ENCODE measurements around the gene EFCAB12.

Gene EFCAB12

GRCh38 chr3:129419476-129419875 is 9.0 kb downstream of the EFCAB12 start:
- 0 out of 2 replicates have a peak, but pooled peaks cover under 1% of the 10 kb centered on the region for H3K9me3 ChIP-seq (ENCODE audit: insufficient read depth, low read length)
- no peak overlapping the region for H2AFZ ChIP-seq (ENCODE audit: low read depth, low read length)
- H3K4me1 ChIP-seq (ENCODE audit: low read length) = peaks cover 9% of the 10 kb centered on the region
- H3K4me2 ChIP-seq (ENCODE audit: low read length) = no peak overlapping the region
- H4K20me1 ChIP-seq (ENCODE audit: insufficient read depth, low read length) = no peaks in the 10 kb centered on the region
- no peak overlapping the region for H3K27ac ChIP-seq (ENCODE audit: low read length)
- no peaks in the 10 kb centered on the region for H3K79me2 ChIP-seq (ENCODE audit: low read length)
- no peak overlapping the region for H3K9ac ChIP-seq (ENCODE audit: low read length)
- H3K4me3 ChIP-seq (ENCODE audit: low read length) = no peak overlapping the region
- TF ChIP-seq CTCF (IDR thresholded peaks at IDR 0.05; ENCODE audit: low read depth, low read length) = no peak
- no peak for TF ChIP-seq EZH2phosphoT487 (IDR thresholded peaks at IDR 0.05; ENCODE audit: low read depth)
- H3K27me3 ChIP-seq (ENCODE audit: low read depth, low read length) = no peaks in the 10 kb centered on the region
- H3K36me3 ChIP-seq (replicated peaks; ENCODE audit: low read depth, low read length) = peaks cover 1% of the 10 kb centered on the region

- H3K4me3 ChIP-seq (ENCODE audit: low read length) = no peak overlapping the region
- no peak overlapping the region for H2AFZ ChIP-seq (ENCODE audit: low read depth, low read length)
- TF ChIP-seq EZH2phosphoT487 (IDR thresholded peaks at IDR 0.05; ENCODE audit: low read depth) (no peak), CTCF (IDR thresholded peaks at IDR 0.05; ENCODE audit: low read depth, low read length) (no peak)
- no peaks in the 10 kb centered on the region for H4K20me1 ChIP-seq (ENCODE audit: insufficient read depth, low read length)
- H3K9ac ChIP-seq (ENCODE audit: low read length) = no peak overlapping the region
- no peaks in the 10 kb centered on the region for H3K27me3 ChIP-seq (ENCODE audit: low read depth, low read length)
- H3K79me2 ChIP-seq (ENCODE audit: low read length) = no peaks in the 10 kb centered on the region
- no peaks in the 10 kb centered on the region for H3K36me3 ChIP-seq (replicated peaks; ENCODE audit: low read depth, low read length)
- peaks cover 3% of the 10 kb centered on the region; the same call in 1 of the 2 replicates for H3K4me1 ChIP-seq (ENCODE audit: low read length)
- H3K27ac ChIP-seq (ENCODE audit: low read length) = no peak overlapping the region
- H3K9me3 ChIP-seq (ENCODE audit: insufficient read depth, low read length) = no peaks in the 10 kb centered on the region
- no peak overlapping the region for H3K4me2 ChIP-seq (ENCODE audit: low read length)
These were observed 10.1 kb downstream of the EFCAB12 start for GRCh38 chr3:129418041-129418973.

GRCh38 chr3:129417326-129417725 is 11.1 kb downstream of the EFCAB12 start:
- Histone ChIP-seq H3K27me3 (ENCODE audit: low read depth, low read length) (no peaks in the 10 kb centered on the region), H3K79me2 (ENCODE audit: low read length) (no peaks in the 10 kb centered on the region), H4K20me1 (ENCODE audit: insufficient read depth, low read length) (no peaks in the 10 kb centered on the region), H3K4me2 (ENCODE audit: low read length) (no peak overlapping the region), H3K36me3 (replicated peaks; ENCODE audit: low read depth, low read length) (no peaks in the 10 kb centered on the region), H3K9me3 (ENCODE audit: insufficient read depth, low read length) (no peaks in the 10 kb centered on the region), H3K27ac (ENCODE audit: low read length) (no peak overlapping the region), H3K4me1 (ENCODE audit: low read length) (peaks cover 3% of the 10 kb centered on the region; the same call in 1 of the 2 replicates), H2AFZ (ENCODE audit: low read depth, low read length) (no peak overlapping the region), H3K9ac (ENCODE audit: low read length) (no peak overlapping the region), H3K4me3 (ENCODE audit: low read length) (no peak overlapping the region)
- TF ChIP-seq CTCF (IDR thresholded peaks at IDR 0.05; ENCODE audit: low read depth, low read length) (no peak), EZH2phosphoT487 (IDR thresholded peaks at IDR 0.05; ENCODE audit: low read depth) (no peak)

GRCh38 chr3:129416415-129416814 is 12.0 kb downstream of the EFCAB12 start:
- Histone ChIP-seq H3K9ac (ENCODE audit: low read length) (no peak overlapping the region), H3K4me3 (ENCODE audit: low read length) (no peak overlapping the region), H3K36me3 (replicated peaks; ENCODE audit: low read depth, low read length) (no peaks in the 10 kb centered on the region), H3K27me3 (ENCODE audit: low read depth, low read length) (no peaks in the 10 kb centered on the region), H3K4me2 (ENCODE audit: low read length) (no peak overlapping the region), H3K79me2 (ENCODE audit: low read length) (no peaks in the 10 kb centered on the region), H3K27ac (ENCODE audit: low read length) (no peak overlapping the region), H4K20me1 (ENCODE audit: insufficient read depth, low read length) (no peaks in the 10 kb centered on the region), H2AFZ (ENCODE audit: low read depth, low read length) (no peak overlapping the region), H3K9me3 (ENCODE audit: insufficient read depth, low read length) (no peaks in the 10 kb centered on the region), H3K4me1 (ENCODE audit: low read length) (peaks cover 3% of the 10 kb centered on the region; the same call in 1 of the 2 replicates)
- TF ChIP-seq EZH2phosphoT487 (IDR thresholded peaks at IDR 0.05; ENCODE audit: low read depth) (no peak), CTCF (IDR thresholded peaks at IDR 0.05; ENCODE audit: low read depth, low read length) (no peak)
